ENCODE results near the gene MBD5.
"Not testable (repeated sequence)": the region's sequence is repeated elsewhere in the genome, so short reads cannot be mapped to it uniquely, and the experiment has no call there.

Gene MBD5

DNA sequence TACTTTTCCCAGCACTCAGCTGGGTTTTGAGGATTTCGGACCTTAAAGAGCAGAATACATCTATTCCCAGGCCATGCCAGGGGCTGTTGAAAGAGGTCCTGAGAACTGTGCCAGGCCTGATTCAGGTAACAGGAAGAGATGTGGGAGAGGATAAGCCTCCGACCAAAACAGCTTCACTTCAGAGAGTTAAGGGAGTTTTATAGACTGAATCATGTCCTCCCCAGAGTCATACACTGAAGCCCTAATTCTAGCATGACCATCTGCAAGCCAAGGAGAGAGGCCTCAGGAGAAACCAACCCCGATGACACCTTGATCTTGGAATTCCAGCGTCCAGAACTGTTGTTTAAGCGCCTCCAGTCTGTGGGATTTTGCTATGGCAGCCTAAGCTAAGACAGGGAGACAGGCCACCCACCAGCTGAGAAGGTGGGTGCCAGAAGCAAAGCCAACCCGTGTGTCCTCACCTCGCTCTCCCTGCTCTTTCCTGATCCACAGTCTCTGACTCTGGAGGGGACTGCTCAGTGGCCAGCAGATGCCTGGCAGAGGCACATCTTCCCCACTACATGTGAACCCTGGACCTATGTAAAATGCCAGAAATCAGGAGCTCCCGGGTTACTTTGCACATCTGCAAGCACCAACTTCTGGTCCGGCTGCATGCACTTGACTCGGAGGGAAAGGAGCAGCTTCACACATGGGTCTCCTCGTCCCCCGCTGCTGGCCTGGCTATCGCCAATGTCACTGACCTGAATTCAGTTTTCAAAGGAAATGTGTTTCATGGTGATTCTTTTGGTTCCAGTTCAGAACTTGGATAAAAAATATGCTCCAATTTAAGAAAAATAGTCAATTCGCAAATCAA is 506.8 kb downstream of the MBD5 start:
- no peak for FAIRE-seq

DNA sequence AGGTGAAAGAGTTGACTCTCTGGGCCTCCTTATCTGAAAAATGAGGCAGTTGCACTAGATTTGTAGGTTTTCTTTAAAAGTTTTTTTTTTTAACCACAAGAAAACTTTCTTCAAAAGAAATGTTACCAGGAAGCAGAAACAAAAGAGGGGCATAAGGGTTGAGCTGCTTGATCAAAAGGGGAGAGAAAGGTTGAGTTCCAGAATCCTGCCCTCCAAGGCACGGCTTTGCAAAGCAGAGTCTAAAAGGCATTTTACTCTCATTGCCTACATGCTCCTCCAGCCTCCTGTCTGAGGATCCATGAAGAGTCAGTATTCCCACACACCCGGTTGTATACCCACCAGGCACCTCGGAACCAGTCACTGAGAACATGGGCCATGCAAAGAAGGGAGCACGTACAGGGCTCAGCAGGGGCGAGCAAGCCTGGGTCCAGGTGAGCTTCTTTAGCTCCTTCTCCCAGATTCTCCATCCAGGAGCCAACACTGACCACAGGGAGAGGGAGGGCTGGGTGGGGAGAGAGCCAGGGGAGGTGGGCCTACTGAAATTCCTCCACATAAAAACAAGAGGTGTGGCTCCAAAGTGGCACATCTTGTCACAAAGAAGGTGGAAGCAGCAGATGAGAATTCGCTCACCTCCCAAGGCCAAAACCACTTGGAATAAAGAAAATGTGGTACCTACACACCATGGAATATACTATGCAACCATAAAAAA is 507.6 kb downstream of the MBD5 start:
- no peak for FAIRE-seq

DNA sequence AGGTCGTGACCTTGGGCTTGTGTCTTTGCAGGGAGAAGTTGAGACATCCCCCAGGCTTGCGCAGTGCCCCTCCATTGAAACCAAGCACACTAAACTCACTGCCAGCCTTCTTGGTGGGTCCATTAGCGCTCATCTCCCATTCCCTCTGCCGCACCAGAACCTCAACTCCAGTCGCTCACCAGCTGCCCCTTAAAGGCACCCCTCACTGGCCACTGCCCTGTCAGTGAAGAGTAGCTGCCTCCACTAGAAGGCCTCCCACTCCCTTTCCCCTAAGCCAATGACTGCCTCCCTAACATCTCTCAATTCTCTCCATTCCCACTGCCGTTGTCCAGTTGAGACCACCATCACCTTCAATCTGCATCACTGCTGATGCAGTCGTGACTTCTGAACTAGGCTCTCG is 508.9 kb downstream of the MBD5 start:
- FAIRE-seq, result no peak

DNA sequence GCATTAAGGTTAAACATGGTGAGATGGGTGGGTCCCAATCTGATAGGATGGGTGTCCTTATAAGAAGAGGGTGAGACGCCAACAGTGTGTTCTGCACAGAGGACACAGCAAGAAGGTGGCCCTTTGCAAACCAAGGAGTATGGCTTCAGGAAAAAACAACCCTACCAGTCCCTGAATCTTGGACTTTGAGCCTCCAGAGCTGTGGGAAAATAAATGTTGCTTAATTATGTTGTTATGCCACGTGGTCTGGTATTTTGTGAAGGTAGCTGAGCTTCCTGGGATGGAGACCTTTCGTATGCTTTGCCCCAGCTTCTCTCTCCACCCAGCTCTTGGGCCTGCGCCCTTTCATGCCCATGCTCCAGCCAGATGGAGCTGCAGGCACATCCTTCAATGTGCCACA is 509.5 kb downstream of the MBD5 start:
- no peak for FAIRE-seq

DNA sequence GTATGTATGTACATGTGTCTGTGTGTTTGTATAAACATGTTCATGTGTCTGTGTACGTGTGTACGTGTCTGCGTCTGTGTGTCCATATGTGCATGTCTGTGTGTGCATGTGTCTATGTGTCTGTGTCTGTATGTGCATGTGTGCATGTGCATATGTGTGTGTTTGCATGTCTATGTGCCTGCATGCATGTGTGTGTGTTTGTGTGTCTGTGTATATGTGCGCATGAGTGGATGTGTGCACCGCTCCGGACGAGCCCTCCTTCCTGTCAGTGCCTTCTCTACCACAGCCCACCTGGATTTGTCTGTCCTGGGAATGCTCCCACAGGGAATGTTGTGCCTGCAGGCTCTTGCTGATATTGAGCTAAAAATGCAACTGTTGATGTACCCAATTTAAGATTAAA is 510.3 kb downstream of the MBD5 start:
- FAIRE-seq, result no peak

DNA sequence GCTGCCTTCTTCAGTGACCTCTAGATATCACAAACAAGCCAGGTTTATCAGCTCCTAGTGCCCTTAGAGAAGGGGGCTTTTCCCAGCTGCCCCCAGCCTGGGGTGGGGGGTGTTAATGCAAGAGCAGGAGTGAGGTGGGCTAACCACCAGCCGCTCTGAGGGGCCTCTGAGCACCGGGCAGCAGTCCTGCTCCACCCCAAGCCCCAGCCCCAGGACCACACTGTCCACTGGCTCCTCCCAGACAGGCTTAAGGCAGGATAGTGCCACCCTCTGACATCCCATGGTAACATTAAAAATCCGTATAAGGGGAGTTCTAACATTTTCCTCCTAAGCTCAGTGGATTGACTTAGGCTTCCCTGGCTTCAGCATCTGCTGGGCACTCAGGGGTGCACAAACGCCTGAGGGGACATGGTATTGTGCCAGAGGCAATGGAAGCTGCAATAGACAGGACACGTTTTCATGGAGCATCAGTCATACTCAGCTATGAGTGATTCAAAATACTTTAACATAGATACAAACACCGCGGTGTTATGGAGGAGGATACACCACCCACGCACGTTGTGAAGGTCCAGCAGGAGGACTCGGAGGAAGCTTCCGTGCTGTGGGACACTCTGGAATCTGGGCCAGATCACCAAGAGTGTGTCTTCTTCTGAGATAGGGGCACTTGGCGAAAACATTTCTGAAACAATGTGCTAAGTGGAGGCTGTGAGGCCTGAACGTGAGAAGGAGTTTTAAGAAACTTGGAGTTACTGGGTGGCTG is 511.0 kb downstream of the MBD5 start:
- no peak for FAIRE-seq

DNA sequence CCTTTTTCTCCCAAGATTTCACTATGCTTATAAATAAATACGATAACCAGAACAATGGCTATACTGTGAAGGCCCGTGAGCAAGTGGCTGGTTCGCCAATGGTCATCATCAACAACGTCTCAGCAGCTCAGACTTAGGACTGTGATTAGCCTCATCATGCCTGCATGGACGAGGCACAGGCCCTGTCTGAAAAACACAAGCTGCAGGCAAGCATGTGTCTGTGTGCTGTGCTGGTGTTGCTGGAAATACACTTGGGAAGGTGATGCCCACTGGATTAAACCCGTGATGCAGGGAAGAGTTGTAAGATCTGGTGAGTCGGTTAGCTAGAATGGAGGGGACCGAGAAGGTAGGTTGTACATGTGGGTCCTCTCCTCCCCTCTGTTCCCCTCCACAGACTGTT is 512.1 kb downstream of the MBD5 start:
- FAIRE-seq, result no peak

DNA sequence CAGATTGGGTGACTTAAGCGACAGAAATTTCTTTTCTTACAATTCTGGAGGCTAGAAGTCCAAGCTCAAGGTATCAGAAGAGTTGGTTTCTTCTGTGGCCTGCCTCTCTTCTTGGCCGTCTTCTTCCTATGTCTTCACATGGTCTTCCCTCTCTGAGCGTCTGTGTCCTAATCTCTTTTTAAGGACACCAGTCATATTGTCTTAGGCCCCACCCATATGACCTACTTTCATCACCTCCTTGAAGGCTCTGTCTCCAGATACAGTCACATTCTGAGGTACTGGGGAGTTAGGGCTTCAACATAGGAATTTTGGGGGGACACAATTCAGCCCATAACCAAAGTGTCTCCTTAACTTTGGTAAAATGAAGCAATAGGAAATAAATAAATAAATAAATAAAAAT is 512.8 kb downstream of the MBD5 start:
- FAIRE-seq, result no peak

DNA sequence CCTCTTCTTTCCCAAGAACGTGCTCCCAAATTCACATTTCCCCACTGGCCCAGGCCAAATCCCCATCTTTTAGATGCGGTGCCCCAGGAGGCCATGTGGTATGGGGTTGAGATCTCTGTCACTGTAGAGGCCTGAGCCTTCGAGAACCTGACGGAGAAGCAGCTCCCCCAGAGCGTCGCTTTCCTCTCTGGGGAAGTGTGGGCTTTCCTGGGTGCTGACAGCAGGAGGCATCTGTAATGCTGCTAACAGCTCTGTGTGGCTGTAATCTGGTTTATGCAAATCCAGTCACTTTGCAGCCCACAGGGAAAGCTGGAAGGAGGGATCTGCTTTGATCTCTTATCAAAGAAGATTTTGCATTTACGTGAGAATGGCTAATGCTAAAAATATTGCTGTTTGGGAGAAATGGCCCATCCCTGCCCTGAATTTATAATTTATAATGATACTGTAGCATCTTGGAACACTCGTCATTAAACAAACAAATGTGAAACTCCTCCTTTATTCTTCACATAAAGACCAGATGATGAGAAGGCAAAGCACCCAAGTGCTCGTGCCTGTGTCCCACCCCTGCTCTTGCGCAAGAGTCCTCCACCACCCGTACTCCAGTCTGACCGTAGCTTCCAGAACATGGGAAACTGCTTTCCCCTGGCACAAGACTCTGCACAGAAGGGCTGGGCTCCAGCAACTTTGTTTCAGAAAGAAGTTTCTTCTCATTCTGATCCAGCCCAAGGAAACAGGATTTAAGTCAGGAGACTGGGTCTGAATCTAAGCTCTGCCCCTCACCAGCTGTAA is 513.7 kb downstream of the MBD5 start:
- no peak for FAIRE-seq

DNA sequence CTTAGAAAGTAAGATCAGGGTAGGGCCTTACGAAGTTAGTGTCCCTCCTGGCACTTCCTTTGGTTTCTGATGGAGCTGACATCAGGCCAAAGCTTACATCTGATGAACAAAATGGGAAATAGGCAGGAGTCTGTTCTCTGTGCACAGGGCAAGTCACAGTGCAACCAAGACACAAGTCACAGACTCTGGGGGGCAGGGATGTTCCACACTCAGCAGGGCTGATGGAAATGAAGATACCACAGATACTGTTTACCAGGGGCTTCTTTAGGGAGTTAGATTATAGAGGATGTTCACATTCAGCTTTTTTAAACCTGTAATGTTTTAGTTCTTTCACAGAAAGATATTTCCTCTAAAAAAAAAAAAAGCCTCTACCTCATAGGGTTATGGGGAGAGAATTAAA is 517.5 kb downstream of the MBD5 start:
- no peak for FAIRE-seq

DNA sequence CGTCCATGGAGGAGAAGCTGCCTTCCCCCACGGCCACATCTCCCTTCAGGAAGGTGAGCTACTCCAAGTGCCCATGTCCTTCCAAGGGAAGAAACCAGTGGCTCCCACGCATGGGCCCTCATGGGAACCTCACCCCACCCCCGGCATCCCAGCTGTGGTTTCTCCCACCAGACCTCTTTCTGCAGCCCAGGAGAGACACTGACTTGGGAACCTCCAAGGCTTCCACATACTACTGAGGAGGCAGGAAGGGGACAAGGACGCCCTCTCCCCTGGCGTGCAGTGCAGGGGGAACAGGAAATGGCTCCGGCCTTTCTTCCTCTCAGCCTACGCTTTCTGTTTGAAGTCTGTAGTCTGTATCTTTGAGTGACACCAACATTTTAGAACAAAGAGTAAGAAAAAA is 519.1 kb downstream of the MBD5 start:
- FAIRE-seq, result no peak

DNA sequence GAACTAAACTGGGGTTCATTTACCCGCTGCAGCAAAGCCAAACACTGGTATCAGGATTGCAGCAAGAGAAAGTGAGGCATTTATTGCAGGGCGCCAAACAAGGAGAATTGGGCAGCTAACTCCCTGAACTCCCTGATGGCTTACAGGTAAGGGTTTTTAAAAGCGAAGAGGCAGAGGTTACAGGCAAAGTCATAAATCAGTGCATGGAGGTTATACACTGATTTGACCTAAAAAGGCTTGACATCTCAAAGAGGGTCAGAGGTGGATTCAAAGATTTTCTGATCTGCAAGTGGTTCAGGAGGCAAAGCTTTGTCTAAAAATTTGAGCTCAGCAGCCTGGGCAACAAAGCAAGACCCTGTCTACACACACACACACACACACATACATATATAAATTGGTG is 520.9 kb downstream of the MBD5 start:
- FAIRE-seq, result no peak

DNA sequence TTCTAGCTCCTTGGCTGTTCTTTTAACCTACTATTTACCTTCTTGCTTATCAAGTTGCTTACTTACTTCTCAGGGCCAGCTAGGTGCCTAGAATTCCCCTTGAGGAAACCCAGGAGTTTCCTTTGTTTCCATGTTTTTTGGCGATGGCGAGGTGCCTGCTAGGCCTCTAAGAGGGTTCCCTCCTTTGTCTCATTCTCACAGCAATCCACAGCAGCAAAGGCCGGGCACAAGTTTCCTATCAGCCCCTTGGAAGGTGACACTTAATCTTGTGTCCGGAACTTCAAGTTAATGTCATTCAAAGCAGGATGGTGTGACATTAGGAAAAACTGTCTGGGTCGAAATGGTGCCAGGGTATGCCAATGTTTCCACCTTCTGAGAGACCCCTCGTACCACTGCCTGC is 521.7 kb downstream of the MBD5 start:
- no peak for FAIRE-seq

DNA sequence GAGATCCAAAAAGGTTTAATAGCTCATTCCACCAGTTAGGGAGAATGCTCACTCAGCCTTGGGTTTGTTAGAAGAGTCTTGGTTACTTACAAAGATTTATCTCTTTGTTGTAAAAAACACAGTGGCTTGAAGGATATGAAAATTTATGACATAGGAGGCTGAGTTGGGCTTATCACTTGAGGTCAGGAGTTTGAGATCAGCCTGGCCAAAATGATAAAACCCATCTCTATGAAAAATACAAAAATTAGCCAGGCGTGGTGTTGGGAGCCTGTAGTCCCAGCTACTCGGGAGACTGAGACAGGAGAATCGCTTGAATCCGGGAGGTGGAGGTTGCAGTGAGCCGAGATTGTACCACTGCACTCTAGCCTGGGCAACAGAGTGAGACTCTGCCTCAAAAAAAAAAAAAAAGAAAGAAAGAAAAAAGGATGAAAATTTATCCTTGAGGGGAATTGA is 522.2 kb downstream of the MBD5 start:
- not testable (repeated sequence) for FAIRE-seq

DNA sequence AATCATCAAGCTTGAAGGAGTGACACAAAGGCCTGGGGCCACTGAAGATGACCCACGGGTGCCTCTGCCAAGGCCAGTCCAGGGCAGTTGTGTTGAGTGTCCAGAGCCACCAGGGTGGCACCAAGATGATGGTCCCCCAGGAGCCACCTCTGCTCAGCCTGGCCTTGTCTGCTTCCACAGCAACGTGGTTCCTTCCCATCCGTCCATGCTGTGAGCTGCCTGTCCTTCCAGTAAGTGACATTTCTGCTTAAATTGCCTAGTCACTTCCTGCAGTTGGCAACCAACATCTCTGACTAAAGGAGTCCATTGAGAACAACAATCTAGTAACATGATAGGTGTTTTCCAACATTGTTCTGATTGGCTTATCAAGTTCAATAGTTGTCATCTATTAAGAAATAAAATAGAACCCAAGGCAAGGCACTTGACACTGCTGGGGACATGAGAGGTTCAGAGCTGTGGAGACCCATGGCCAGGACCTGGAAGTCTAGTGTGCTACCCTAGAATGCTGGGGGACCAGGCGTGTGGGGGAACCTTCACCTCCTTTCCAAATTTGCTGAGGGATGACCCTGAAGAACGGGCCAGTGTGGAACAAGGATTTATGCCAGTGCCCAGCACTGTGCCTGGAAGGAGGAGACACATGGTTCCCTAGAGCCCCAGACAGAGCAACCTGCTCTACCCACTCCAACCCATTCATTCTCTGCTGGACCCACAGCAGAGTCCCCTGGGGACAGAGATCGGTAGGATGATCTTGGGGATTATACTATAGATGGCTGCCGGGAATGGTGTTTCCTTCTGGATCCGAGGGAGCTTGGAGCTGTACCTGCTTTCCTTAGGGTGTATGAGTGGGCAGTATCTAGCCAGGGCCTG is 524.7 kb downstream of the MBD5 start:
- no peak for FAIRE-seq

DNA sequence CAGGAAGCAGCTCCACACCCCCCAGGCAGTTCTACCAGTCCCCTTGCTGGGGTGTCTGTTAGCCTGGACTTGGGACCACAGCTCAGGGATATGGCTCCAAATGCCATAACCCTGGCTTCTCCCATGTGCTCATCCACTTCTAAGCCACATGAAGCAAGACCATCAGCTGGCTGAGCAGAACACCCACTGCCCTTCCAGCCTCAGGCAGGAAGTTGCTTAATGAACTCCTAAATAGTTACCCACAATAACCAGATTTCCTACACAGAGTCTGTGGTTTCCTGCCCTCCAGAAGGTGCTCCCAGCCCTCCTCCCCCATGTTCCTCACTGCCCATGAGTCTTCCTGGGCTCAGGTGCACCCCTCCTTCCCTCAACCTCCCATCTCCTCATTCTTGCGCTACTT is 525.4 kb downstream of the MBD5 start:
- FAIRE-seq, result no peak

DNA sequence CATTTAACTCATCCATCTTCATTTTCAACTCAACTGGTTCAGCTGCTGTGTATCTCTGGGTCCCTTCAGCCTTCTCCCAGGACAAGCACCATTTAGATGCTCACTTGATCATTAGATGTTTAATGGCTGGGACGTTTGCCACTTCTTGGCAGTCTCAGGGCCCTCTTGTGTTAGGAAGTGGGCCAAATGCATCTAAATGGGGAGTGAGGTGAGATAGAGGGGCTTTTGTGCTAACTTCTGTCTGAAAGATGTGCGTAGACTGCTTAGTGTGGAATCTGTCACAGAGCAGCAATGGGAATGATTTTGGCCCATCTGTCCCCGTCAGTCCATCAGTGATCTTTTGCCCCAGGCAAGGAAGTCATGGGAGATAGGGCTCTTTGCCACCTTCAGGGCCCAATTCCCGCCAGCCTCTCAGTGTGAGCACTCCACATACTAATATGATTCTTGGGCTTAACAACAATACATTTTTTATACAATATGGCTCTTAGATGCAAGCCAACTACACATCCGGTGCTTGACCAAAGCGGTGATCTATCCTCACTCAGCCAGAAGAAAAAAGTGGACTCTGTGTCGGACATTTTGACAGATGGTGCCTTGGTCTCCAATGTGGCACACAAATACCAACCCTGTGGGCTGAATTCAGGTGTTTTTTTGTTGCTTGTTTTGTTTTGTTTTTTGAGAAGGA is 528.0 kb downstream of the MBD5 start:
- no peak for FAIRE-seq

DNA sequence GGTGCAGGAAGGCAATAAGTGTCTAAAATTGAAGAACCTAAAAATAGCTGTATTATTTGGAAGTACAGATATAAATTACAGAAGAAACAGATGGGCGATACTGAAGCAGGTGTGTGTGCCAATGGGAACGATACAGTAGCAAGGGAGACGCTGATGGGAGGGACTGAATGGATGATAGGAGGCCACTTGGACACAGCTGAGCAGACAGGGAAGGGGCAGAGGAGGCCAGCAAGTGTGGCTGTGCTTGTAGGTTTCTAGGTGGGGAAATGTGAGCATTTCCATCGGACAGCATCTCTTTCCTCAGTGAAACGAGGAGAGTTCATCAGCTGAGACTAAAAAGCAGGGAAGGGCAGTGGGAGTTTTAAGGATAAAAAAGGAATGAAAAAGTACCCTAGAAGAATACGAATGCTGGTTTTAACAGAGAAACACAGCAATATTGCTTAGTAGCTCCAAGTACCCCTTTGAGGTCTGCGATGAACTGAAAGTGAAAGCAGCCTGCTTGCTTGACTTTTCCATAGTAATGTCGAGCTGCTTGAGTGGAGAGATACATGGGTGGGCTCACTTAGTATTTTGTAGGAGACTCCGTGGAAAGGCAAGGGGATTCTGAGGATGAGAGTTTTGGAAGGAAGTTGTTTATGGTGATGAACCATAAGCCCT is 531.9 kb downstream of the MBD5 start:
- no peak for FAIRE-seq

DNA sequence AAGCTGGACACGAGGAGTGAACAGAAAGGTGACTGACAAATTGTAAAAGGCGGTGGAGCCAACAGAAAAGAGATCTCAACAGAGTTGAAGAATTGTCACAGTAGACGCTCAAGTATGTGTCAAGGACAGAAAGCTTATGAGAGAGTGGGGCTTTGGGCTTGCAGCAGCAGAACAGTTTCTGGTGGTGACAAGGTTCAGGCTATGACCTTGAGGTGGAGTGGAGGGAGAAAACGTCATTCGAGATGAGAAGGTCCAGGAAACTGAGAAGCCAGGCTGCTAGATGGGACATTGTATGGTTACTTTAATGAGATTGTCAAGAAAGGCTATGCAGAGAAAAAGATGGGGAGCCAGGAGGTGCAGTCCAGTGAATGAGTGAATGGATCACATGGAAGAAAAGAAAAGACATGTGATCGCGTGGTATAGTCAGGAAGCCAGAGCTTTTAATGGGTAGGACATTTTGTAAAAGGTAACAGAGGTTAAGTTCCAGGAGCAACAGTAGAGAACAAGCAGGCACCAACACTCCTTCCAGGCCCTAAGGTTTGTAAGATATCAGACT is 532.5 kb downstream of the MBD5 start:
- no peak for FAIRE-seq
